ENCODE results near the gene PLEKHJ1.

DNA sequence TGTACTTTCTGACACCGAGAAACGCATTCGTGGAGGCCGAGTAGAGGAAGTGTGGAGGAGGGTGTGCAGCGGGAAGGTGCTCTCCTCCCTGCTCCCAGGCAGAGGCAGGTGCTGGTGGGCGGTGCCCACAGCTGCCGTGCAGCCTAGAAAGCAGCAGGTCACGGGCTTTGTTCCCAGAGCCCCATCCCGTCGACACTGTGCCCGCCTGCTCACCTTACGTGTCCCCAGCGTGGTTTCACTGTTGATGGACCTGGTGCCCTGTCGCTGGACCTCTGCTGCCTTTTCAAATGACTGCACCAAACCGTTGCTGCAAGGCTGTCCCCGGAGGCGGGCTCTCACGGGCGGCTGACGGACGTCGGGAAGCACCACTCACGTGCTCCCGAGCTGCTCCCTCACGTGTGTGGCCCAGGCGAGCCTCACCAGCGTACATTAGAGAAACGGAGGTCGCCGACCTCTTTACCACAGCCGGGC is 20.8 kb downstream of the PLEKHJ1 start:
- no peak for TF ChIP-seq CTCF (conservative IDR thresholded peaks at IDR 0.05; ENCODE audit: low read depth, low read length)
- no peak for TF ChIP-seq EZH2 (IDR thresholded peaks at IDR 0.05; ENCODE audit: low read length, unreplicated experiment)
- no peak for TF ChIP-seq EZH2phosphoT487 (IDR thresholded peaks at IDR 0.05; ENCODE audit: borderline replicate concordance, low read length)
